ENCODE data around the gene RRP1B. TPM values are rescaled to one million over a fixed set of nuclear protein-coding genes. Genes with fewer than 3 reads are reported as not detected.
A peak's percentile ranks its signal among the peaks of the same experiment; 100 is the strongest.

RRP1B gene
- total RNA-seq, 1 experiment from 2014 or later, result 12.1 TPM

DNA sequence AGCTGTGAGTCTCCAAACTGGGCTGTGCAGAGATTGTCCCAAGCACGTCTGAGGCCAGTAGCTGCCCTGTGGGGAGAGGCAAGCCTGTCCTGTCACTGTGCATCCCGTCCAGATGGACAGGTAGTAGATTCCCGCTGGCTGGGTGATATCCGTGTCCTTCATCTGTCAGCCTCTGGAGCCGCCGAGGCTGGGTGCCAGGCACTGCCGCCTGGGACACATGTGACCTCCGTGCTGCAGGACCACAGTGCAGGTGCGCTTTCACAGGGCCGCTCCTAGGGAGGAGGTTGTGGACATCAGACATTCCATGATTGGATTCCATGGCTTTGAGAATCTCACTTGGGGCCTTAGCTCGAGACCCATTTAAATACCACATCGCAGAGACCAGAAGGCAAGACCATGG is 64.3 kb downstream of the RRP1B start:
- no peak for DNase-seq (ENCODE audit: low read depth)

DNA sequence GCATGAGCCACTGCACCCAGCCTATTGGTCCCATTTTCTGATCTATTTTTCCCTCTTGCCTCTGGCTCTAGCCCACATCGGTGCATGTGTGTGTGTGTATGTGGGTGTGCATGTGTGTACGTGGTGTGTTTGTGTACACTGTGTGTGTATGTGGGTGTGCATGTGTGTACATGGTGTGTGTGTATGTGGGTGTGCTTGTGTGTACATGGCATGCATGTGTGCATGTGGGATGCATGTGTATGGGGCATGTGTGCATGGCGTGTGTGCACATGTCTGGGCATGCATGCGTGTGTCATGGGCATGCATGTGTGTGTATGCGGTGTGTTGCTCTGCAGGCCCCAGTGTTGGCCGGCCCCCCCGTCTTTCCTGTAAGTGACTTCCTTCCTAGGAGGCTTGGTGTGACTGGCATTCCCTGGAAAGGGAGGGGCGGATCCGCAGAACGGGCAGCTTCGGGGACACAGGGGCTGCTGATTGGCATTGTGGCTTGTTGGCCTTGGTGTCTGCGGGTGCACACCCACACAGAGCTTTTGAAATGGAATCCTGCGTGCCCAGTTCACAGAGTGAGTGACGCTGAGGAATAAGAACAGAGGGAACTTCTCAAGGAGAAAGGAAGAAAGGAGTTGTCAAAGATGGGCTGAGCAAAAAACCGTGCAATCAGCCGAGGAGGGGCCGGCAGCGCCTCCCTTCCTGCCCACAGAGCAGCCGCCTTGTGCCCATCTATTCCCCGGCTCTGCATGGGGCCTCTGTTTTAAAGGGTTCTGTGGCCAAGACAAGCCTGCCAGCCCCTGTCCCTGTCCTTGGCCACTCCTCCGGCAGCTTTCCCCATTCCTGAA is 67.5 kb downstream of the RRP1B start:
- DNase-seq (ENCODE audit: low read depth), result no peak

DNA sequence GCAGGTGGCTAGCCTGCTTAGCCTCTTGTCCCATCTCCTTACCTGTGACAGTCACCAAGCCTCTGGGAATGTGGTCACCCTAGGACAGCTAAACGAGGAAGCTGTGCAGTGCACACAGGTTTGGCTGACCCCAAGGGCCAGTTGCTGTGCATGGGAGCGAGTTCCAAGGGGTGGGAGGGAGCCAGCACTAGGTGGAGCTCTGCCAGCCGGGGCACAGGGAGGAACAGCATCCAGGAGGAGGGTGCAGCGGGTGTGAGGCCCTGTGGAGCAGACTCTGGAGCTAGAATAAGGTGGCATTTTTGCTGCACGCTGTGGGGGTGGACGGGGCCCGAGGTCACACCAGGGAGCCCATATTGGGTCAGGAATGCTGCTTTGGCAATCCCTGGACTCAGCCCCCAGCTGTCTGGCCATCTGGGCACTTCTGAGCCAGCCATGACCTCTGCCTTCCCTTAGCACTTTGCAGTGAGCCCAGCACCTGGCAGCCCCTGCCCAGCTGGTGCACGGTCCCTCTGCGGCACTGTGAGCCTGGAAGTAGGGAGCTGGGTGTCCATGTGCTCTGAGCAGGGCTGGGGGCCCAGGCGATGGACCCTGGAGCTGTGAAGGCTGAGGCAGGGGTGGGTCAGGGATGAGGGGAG is 68.3 kb downstream of the RRP1B start:
- DNase-seq (ENCODE audit: low read depth), result peak; percentile 60

DNA sequence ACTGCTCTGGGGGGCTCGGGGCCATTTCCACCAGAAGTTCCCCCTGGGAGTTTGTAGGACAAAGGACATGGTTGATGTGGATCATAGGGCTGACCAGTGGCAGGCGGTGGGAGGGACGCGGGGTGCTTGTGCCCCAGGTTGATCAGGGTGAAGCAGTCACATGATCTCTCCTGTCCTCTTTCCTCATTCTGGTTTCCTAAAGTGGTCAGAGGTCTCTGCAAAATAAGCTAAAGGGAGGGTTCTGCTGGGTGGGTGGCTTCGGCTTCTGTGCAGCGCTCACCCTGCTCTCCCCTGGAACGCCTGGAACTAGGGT is 68.8 kb downstream of the RRP1B start:
- no peak for DNase-seq (ENCODE audit: low read depth)

DNA sequence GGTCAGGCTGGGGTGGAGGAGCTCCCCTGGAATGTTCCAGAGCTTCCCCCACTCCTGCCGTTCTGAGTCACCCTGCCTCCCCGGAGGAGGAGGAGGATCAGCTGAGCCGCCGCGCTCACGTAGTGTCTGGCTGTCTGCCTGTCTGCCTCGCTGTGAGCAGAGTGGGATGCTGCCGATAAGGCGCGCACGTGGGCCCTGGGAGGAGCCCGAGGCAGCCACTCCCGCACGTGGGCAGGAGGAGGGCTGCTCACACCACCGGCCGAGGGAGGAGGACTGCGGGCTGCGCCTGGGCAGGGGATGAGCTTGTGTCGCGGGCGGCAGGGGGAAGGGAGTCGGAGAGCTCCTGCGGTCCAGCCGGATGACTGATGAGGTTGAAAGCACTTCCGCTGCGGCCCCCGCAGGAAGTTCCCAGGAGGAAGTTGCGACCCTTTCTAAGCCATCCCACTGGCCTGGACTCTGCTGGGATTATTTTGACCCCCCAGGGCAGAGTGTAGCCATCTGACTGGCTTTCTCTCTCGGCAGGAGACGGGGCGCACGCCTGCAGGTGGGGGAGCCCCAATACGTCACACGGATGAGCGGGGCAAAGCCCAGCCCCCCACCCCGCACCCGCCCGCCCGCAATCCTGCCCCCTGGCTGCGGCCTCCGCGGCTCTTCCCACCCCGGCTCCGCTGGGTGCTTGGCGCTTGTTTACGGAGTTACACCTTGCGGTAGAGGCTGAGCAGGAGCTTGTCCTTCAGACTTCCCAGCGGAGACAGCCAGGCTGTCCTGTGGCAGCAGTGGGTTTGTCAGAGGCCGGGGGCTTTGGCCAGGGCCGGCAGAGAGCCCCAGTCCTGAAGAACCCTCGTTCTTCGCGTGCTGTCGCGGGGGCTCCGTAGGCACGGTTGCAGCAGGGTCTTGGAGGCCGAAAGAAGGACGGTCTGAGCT is 69.4 kb downstream of the RRP1B start:
- peak; percentile 98 for DNase-seq (ENCODE audit: low read depth)

DNA sequence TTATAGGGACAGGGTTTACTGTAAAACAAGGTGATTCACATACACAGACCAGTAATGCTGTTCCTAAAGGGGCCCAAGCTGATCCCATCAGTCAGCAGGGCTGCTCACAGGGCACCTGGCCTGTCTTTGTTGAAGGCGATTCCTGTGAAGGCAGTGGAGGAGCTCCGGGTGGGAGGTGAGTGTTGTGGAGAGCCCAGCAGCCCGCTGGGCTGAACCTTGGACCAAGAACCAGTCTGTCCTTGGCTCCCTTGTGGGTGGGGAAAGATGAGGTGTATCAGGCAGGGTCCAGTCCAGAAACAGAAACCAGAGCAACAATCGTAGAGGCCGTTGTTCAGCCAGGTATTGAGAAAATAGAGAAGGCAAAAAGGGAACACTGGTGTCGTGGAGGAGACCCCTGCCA is 72.1 kb downstream of the RRP1B start:
- DNase-seq (ENCODE audit: low read depth), result no peak

DNA sequence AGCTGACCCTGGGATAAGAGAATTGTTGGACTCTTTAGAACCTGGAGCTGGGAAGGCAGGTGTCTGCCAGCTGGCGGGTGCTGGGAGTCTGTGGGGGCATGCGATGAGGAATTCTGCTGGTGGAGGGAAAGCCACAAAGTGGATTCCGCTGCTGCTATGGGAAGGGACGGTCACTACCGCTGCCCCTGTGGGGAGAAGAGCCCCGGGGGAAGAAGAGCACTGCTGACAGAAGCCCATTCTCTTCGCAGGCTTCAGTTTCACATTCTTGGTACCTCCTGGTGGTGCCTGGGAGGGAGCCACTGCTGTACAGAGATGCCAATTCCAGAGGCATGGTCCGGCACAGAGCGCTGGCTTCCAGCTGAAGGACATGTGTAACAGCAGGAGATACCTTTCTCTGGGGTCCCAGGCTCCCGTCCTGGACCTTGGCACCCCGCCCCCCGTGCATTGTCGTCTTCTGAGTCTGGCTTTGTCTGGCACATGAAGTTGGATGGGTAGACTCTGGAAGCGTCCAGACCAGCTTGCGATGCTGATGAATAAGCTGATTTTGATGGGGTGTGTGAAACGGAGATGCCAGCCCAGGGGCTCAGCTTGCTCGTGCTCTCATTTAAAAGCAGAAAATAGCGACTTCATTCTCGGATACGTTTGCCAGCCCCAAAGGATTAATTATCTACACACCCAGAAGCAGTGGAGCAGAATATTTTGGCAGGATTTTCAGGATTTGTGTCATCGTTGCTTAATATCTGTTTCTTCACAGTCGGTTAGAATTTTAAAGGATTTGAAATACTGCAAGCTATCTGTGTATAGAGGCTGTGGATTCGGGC is 72.7 kb downstream of the RRP1B start:
- DNase-seq (ENCODE audit: low read depth), result no peak

DNA sequence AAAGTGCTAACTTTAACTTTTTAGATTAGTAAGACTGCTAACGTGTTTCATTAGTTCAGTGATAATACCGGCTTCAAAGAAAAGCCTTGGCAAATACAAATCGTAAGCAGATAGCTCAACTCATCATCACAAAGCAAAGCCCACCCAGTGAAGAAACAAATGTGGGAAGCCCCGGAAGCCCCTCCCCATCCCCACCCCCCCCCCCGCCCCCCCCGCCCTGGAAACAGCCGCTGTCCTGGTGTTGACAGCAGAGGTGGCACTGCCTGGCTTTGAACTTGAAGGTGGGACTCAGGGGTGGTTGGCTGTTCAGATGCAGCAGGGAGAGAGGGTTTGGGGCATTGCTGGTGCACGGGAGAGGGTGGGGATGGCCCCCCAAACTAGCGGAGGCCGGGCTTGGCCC is 73.7 kb downstream of the RRP1B start:
- DNase-seq (ENCODE audit: low read depth), result no peak

DNA sequence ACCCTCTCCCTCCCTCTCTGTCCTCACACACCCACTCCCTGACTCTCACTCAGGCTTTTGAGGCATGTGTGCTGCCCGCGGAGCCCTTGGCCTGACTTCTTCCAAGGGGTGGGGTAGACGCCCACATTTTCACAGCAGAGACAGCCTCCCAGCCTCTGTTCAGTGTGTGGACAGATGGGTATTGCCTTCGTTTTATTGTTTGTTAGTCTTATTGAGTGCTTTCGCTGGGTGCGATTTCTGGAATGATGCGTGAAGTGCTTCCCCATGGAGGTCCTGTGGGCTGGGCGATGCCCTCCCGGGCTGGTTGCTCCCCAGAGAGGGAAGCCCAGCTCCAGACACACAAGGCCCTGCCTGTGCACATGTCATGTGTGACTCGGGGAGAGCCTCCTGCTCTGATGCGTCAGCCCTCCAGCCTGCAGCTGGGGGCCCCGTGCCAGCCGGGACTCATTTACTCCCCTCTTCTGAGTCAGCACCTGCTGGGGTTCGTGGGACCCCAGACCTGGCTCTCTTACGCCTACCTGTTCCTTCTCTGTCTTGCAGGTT is 74.2 kb downstream of the RRP1B start:
- DNase-seq (ENCODE audit: low read depth), result no peak

DNA sequence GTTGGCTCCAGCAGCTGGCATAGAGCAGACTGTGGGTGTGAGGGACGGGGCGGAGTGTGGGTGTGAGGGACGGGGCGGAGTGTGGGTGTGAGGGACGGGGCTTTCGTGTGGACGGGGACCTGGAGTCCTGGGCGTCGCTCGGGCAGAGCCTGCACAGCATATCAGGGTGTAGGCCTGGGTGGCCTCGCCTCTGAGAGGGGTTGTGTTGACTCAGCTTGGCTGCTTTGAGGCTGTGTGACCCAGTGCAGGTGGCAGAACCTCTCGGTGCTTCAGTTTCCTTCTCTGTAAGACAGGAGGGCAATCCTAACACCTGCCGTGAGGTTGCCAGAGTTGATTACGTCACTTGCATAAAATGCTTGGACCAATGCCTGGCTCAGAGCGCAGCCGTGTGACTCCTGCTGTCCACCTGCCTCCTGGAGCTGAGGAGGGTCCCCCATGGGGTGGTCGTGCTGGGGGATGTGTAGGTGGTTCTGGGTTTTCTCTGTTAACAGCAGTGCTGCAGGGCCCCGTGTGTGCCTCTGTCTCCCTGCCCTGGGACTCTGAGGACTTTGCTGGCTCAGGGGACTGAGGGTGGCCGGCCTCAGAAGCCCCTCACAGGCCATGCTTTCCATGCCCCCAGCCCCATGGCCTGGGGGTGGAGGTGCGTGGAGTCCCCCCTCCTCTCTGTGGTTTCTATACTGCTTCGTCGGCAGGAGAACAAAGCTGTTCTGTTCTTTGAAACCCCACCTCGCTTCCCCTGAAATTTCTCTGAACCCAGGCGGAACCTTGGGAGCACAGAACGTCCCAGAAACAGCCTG is 75.0 kb downstream of the RRP1B start:
- no peak for DNase-seq (ENCODE audit: low read depth)

DNA sequence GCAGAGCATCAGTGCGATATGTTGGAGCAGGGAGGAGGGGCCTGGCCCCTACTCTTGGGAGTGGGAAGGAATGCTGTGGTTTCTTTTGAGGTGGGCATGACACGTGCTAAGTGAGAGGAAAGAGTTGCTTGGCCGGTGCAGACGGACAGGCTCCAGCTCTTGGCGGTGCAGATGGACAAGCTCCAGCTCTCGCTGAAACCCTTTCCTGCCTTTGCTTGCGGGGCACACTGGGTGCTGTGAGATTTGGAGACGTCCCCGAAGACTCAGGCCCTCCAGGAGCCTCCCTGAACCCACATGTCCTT is 75.5 kb downstream of the RRP1B start:
- no peak for DNase-seq (ENCODE audit: low read depth)

DNA sequence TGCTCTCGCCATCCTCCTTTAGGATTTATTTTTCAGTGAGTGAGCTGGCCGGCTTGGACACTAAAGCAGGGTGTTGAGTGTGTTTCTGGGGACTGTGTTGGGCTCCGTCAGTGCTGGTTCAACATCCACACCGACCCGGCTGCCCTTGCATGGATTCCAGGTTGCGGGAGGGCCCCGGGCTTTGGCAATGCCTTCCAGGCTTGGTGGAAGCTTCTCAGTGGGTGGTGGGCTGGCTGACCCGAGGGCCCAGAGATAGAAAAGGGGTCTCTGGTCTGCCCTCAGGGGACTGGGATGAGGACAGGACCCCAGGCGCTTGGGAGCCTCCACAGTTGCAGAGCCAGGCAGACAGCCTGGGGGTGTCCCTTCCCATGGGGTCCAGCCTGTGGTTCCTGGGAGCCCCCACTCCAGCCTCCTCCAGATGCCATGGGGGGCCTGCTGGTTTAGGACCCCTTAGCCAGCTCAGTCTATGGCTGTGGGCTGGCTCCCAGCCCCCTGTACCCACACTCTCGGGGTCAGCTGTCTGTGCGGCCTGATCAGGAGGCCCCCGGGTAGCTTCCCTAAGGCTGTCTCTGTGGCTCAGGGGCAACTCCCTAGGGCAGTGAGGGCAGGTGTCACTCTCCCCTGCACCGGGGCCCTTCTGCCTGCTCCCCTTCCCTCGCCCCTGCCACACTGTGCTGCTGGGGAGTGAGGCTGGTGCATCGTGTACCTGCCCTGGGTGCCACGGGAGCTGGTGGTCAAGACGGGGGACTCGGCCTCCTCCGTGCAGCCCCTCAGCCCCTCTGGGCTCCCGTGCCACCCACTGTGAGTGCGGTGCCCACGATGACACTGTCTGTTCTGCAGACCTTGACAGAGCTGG is 76.1 kb downstream of the RRP1B start:
- no peak for DNase-seq (ENCODE audit: low read depth)

DNA sequence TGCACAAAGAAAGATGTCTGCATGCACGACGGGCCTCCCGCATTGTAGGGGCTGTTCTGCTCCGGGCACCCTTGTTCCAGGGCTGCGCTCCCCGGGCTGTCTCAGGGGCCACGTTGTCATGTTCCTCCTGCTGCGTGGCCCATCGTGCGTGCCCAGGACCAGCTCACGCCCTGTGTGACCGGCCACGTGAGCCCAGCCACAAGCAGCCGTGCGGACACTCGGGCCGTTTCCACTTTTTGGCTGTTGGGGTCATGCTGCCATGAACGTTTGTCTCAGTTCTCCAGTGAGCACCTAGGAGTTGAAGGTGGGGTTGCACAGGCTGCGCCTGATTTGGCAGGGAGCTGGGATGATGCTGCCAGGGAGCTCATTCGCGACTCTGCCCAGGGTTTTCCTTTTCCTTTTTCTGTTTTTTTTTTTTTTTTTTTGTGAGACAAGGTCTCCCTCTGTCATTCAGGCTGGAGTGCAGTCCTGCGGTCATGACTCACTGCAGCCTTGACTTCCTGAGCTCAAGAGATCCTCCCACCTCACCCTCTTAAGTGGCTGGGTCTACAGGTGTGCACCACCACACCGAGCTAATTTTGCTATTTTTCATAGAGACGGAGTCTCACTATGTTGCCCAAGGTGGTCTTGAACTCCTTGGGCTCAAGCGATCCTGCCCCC is 77.0 kb downstream of the RRP1B start:
- no peak for DNase-seq (ENCODE audit: low read depth)

DNA sequence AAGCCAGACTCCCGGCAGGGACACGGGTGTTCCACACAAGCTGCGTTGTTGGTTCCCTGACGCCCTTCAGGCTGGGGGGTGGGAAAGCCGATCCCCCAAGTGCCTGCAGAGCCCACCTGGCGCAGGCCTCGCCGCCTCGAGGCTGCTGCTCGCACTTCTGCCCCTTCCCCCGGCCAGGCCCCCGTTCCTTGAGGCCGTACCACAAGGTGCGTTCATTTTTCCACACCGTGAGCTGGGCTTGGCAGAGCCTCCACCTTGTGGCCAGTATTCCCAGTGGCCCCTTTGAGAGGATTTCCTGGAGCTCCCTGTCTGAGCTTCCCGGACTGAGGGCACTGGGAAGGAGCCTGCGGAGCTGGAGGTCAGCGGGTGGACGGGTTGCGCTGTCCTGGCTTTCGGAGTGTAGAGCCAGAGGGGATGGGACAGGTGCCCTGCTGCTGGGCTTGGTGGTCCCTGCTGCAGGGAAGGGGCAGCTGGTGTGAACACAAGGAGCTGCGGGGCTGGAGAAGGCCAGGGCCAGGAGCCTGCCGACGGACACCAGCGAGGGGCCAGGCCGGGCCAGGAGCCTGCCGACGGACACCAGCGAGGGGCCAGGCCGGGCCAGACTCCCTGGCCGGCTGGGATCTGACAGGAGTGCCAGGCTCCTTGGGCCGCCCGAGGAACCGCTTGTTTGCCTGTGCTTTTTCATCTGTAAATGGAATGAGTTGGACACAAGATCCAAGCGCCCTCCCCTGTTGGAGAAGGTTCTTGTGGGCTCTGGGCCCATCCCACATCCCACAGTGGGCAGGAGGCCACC is 78.0 kb downstream of the RRP1B start:
- DNase-seq (ENCODE audit: low read depth), result no peak

DNA sequence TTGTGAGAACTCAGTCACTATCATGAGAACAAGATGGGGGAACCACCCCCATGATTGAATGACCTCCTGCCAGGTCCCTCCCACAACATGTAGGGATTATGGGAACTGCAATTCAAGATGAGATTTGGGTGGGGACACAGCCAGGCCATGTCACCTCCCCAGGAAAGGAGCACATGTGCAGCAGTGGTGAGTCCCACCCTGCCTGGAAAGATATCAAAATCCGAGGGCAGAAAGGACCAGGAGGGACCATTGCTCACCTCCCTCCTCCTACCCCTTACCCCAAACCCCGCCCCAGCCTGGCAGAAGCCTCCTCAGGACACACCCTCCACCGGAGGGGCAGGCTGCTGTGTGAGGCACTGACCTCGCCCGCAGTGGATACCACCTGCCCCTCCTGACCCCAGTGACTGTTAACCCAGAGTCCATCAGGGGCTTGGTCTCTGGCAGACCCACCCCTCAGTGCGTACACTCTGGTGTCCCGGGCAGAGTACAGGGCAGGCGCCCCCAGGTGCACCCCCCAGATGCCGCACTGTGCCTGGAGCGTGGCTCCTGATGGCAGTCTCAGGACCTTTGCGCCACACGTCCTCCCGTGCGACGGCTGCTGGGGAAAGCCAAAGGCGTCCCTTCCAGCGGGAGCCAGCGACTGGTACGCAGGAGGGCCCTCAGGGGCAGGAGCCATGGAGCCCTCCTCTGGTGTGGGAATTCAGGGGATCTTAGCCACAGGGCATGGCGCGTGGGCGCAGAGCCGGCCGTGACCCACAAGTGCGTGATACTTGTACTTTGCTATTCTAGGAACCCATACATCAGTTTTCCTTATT is 80.5 kb downstream of the RRP1B start:
- DNase-seq (ENCODE audit: low read depth), result no peak

DNA sequence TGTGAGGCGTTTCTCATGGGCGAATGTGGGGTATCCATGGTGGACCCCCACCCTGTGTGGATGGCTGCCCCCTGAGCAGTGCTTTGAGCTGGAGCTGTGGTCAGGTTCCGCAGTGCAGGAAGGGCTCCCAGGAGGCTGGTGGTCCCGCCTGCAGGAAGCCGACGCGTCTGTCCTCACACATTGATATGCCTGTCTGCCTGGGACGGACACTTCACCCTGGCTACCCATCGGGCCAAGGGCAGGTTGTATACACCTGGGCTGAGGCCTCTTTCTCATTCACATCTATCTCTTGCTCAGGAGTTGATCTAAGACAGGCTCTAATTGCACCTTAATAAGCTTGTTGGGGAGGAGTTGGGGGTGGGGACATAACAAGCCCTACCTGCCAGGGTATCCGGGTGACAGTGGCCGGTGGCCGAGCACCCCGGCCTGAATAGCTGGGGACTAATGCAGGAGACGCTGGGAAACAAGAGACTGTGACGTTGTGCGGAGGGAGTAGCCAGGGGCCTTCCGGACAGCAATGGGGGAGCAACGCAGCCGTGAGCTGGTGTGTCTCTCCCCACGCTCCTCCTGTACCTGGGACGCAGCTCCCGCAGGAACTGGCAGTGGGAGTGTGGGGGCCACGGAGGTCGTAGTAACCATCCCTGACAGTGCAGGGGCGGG is 81.3 kb downstream of the RRP1B start:
- DNase-seq (ENCODE audit: low read depth), result peak; percentile 24
